ENCODE results near the gene SHF.
A peak's percentile ranks its signal among the peaks of the same experiment; 100 is the strongest.
"Not testable (repeated sequence)": the region's sequence is repeated elsewhere in the genome, so short reads cannot be mapped to it uniquely, and the experiment has no call there.

The SHF gene

GRCh38 chr15:45143056-45143455 lies 44.7 kb downstream of the SHF start:
- no peak for DNase-seq

- DNase-seq = no peak
Observed at GRCh38 chr15:45141386-45141785, 46.4 kb downstream of the SHF start.

DNA sequence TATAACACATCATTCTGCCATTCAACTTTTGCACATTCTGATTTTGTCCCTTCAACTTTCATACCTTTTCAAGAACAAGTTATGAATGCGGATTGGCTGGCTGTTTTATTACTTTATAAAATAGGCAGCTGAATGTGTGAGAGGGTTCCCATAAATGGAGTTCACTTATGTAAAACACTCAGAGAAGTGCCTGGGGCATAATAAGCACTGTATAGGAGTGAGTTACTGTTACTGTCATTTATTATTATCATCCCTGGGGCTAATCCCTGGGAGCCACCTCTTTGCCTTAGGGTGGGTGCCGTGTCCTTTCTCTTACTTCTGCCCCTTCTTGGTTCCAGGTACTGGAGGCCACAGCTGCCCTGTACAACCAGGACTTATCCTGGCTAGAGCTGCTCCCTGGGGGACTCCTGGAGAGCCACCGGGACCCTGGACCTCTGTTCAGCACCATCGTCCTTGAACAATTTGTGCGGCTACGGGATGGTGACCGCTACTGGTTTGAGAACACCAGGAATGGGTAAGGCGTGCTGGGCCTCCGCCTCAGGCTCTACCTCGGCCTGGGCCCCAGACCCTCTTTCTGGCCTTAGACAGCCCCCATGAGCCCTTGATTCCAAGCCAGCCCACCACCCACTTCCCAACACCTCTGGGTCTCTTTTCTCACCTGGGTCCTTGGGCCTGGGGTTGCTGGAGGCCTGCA lies 47.1 kb downstream of the SHF start:
- no peak for DNase-seq

GRCh38 chr15:45139770-45140169 lies 48.0 kb downstream of the SHF start:
- DNase-seq = no peak

DNA sequence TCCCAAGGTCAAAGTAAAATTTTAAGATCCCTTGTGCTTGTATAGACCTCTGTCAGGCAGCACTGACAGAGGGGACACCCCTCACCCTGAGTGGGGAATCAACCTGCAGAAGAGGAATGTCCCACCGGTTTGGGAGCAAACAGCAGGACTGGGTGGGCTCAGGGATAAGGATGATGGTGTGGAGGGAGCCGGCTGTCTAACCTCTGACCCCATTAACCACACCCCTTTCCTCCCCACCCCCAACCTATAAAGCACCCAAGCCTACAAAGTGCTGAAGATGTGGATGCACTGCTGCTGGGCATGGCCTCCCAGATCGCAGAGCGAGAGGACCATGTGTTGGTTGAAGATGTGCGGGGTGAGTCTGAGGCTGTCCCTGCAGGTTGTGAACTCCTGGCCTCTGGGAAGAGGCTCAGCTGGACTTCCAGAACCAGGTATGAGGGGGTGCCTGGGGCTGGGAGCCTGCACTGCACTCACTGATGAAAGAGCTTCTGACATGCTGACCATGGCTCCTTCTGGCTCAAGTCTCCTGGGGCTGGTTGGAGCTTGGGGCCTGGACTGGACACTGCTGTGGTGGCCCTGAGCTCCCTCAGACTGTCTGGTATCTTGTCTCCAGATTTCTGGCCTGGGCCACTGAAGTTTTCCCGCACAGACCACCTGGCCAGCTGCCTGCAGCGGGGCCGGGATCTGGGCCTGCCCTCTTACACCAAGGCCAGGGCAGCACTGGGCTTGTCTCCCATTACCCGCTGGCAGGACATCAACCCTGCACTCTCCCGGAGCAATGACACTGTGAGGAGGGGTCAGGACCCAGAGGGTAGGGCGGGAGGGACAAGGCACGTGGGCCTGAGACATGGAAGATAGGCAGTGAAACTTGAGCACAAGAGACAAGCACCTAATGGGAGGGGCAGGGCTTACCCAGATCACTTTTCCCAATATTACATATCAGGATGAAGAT lies 48.7 kb downstream of the SHF start:
- DNase-seq = no peak

DNA sequence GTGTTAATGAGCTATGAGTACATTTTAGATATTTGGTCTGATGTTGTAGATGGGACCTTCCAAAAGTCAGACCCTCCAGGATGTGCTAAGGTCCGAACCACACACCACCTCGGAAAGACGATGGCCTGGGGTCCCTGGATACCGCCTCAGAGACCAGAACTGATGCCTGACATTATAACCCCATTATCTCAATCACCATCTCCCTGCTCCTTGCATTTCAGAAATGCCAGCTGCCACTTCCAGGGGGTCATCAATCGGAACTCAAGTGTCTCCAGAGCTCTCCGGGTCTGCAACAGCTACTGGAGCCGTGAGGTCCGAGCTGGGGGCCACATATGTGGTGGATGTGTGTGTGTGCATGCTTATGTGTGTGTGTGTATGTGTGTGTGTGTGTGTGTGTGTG lies 50.1 kb downstream of the SHF start:
- DNase-seq = no peak

DNA sequence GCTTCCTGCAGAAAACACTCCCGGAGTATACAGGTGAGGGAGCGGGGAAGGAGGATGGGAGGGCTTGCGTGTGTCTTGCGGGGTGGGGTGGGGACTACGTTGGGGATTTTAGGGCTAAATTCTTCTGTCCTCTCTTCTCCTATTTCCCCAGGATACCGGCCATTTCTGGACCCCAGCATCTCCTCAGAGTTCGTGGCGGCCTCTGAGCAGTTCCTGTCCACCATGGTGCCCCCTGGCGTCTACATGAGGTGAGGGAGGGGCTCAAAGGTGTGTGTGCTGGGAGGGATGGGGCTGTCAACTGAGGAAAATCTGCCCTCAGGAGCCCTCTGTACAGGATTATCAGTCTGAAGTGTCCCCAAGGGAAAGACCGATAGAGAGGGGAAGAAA lies 51.4 kb downstream of the SHF start:
- DNase-seq = no peak

DNA sequence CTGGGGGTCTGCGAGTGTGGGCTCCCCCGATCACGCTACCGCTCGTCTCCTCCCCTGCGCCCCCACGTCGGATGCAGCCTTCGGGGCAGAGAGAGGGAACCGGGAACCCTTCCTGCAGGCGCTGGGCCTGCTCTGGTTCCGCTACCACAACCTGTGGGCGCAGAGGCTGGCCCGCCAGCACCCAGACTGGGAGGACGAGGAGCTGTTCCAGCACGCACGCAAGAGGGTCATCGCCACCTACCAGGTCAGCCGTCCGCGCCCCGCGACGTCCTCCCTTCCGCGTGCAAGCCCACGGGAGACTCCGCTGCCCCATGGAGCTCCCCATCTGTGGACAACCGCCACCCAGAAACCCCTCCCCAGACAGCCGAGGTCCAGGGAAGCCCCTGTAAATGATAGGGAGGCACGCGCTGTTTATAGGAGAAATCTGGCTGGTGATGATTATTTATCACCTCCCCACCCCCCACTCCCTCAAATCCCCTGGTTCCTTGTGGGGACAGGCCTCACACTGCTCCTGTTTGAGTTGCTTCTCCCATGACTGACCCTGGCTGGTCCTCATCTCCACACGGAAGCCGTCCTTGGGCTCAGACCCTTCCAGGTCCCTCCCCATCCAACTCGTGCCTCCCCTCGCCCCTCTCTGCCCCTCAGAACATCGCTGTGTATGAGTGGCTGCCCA lies 51.9 kb downstream of the SHF start:
- DNase-seq = not testable (repeated sequence)

- DNase-seq = peak; percentile 26
Observed at GRCh38 chr15:45134682-45135604, 52.8 kb downstream of the SHF start.

GRCh38 chr15:45134046-45134445 lies 53.7 kb downstream of the SHF start:
- DNase-seq = no peak

DNA sequence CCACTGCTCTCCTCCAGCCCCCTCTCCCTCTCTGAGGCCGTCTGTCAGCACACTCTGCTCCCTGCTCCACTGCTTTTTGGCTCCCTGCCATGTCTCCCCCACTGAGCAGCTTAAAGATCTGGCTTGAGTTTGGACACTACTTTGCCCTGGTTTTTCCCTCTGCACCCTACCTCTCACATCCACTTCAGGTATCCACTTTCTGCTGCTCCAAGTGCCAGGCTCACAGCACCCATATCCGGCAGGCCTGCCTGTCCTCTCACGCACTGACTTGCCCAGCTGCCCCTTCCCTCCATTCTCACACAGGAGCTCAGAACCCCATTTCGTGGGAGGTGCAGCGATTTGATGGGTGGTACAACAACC lies 54.2 kb downstream of the SHF start:
- DNase-seq = no peak

- no peak for DNase-seq
Observed at GRCh38 chr15:45132844-45133560, 54.8 kb downstream of the SHF start.

- no peak for DNase-seq
Observed at GRCh38 chr15:45131510-45131909, 56.3 kb downstream of the SHF start.

DNA sequence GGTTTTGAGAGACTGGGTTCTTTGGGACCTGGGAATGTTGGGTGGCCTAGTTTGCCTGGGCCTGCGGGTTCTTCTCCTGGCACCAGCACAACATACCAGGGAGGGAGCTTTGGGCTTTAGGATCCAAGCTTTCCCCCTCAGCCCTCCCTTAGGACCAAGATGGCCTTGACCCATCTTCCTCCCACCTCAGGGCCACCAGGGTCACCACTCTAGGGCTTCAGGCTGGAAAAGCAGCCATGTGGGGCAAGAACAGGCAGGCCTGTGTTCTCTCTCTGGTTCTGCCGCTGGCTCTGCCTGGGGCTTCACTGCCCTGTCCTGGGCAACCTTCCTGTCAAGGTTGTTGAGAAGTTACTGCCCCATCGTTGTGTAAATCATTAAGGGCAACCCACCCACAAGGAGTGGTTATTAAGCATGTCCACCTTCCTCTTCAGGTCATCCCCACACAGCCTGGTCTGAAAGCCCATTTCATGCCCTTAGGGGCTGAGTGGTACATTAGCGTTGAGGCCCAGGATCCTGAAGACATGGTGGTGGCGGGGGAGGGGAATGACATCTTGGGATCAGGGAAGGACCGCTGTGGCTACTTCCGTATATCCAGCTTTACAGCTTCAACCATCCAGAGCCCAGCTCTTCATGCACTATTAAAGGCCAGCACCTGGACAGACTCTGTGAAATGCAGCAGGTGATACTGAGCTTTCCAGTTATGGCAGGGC lies 57.3 kb downstream of the SHF start:
- no peak for DNase-seq

- peak; percentile 30 for DNase-seq
Observed at GRCh38 chr15:45129651-45130129, 58.1 kb downstream of the SHF start, which contains the start of the genes DUOX1 and DUOXA1. Gene DUOX1 (plus strand): TSS chr15:45129994. CDS start chr15:45131967, 1,973 bp downstream. Gene DUOXA1 (minus strand): TSS chr15:45129879. CDS start chr15:45123014, 6,865 bp downstream.

DNA sequence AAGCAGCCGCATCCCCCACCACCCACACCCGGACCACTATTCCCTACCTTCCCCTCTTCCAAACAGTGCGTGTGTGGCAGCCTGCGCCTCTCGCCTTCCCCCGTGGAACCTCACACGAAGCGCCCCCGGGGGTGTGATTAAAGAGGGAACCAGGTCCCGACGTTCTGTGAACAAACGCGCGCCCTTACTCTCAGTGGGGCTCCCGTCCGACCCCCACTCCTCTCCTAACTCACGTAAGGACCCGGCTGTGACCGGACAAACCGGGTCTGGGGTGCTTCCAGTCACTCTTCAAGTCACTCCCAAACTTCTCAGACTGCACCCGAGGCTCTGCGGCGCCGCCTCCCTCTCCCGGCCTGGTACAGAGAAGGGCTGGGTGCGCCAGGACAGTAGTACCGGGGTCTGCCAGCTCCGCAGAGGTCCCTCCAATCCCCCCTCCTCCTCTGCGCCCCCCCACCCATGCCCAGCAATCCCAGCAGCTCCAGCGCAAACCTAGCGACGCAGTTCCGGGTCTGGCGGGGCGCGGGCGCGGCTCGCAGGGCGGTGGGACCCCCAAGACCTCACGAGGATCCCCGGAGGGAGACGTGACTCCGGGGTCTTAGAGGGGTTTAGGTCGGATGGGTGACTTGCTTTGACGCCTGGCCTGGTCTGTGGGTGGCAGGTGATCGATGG lies 58.7 kb downstream of the SHF start:
- no peak for DNase-seq

GRCh38 chr15:45126535-45127158 lies 61.1 kb downstream of the SHF start:
- peak; percentile 47 for DNase-seq

DNA sequence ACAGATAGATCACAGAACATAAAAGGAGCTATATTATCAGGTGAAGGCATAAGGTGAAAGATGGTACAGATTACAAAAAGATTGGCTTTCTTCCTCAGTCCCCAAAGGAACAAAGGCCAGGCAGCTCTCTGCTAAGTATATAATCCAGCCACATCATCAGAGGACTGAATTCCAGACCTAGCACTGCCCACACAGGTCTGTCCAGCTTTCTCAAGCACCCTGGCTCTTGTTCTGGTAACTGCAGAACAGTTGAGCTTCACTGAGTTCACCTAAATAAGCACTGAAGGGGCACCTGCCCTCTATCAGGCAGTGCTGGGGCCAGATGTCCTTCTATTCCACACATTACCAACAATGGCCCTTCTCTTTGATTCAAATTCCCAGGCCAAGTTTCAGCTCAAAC lies 64.4 kb downstream of the SHF start:
- no peak for DNase-seq

- no peak for DNase-seq
Observed at GRCh38 chr15:45122719-45123118, 65.0 kb downstream of the SHF start.

Data from activated naive CD4-positive, alpha-beta T cell treated with Interleukin-2 at 50 U/mL for 16 hours (primary cell).